BLaER1 treated with 17β-estradiol and CSF1 and Interleukin-3, amounts not matched to agents 10 nM and 100 nM (cell line): ENCODE measurements around the gene ADAM15.

Source experiments
- H3K27ac ChIP-seq, 11 experiments: shearing (Covaris generic); formaldehyde crosslinking; 2 replicates each; pipeline ENCODE4 v1.8.1; 2022
- H3K27me3 ChIP-seq, 11 experiments: shearing (Covaris generic); formaldehyde crosslinking; 2 replicates each; pipeline ENCODE4 v1.8.1; 2022
- H3K36me3 ChIP-seq, 11 experiments: shearing (Covaris generic); formaldehyde crosslinking; 2 replicates each; pipeline ENCODE4 v1.8.1; 2022
- H3K4me1 ChIP-seq, 10 experiments: shearing (Covaris generic); formaldehyde crosslinking; 2 replicates each; pipeline ENCODE4 v1.8.1; 2022
- H3K4me2 ChIP-seq, 11 experiments: shearing (Covaris generic); formaldehyde crosslinking; 2 replicates each; pipeline ENCODE4 v1.8.1; 2022
- H3K4me3 ChIP-seq, 10 experiments: shearing (Covaris generic); formaldehyde crosslinking; 2 replicates each; pipeline ENCODE4 v1.8.1; 2022
- H3K9ac ChIP-seq, 11 experiments: shearing (Covaris generic); formaldehyde crosslinking; 2 replicates each; pipeline ENCODE4 v1.8.1; 2022
- H3K9me3 ChIP-seq, 11 experiments: shearing (Covaris generic); formaldehyde crosslinking; replicated peaks in 1 of 11; 2 replicates each; pipeline ENCODE4 v1.8.1; 2022
- H4K20me1 ChIP-seq, 11 experiments: shearing (Covaris generic); formaldehyde crosslinking; 2 replicates each; pipeline ENCODE4 v1.8.1; 2022
- Cebpa-rat ChIP-seq, 11 experiments: shearing (Covaris generic); IDR thresholded peaks; 2 replicates each; pipeline ENCODE4 v1.8.1; 2022

The ADAM15 gene

DNA sequence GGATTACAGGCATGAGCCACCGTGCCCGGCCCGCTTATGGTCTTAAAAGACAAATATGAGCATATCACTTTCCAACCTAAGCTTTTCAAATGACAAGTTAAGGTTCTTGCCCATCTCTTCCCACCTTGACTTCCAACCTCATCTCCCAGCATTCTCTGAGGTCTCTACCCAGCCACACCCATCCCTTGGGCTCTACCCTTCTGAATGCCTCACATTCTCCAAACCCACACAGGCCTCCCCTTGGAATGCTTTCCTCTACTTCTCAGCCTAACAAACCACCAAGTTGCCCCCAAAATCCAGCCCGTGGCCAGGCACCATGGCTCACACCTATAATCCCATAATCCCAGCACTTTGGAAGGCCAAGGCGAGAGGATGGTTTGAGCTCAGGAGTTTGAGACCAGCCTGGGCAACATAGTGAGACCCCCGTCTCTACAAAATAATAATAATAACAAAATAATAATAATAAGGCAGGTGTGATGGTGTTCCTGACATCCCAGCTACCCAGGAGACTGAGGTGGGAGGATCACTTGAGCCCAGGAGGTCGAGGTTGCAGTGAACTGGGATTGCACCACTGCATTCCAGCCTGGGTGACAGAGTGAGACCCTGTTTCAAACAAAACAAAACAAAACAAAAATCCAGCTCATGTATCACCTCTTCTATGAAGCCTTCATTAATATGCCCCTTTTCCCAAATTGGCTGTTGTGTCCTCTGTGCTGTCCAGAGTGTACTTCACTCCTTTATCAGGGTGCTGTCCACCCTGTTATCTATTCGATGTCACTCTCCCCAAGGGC, 28.8 kb upstream of the ADAM15 start:
- Histone ChIP-seq H3K27me3 (no peaks in the 10 kb centered on the region), H3K27ac (no peak overlapping the region), H3K4me2 (peak overlapping the region in 10 of 11 experiments; percentile 18 to 49 (median 33); a peak in 18 of 22 replicates), H4K20me1 (peaks cover 0 to 27% (median 0%) of the 10 kb centered on the region in 11 experiments; a peak in 6 of 22 replicates), H3K36me3 (peaks cover 0 to 15% (median 0%) of the 10 kb centered on the region in 11 experiments; a peak in 3 of 22 replicates), H3K9me3 (no peaks in the 10 kb centered on the region), H3K9ac (0 out of 22 replicates have a peak overlapping the region, but pooled peaks of 1 of the 11 experiments have one; percentile 13), H3K4me1 (peaks cover 32 to 45% (median 38%) of the 10 kb centered on the region in 10 experiments), H3K4me3 (no peak overlapping the region)
- TF ChIP-seq Cebpa-rat (IDR thresholded peaks at IDR 0.05) = no peak

GRCh38 chr1:155022927-155023236, 28.2 kb upstream of the ADAM15 start:
- Histone ChIP-seq H3K4me2 (peak overlapping the region in 10 of 11 experiments; percentile 18 to 49 (median 33); a peak in 17 of 22 replicates), H3K4me3 (no peak overlapping the region), H3K9ac (0 out of 22 replicates have a peak overlapping the region, but pooled peaks of 1 of the 11 experiments have one; percentile 13), H3K27ac (no peak overlapping the region), H3K9me3 (no peaks in the 10 kb centered on the region), H4K20me1 (peaks cover 0 to 24% (median 0%) of the 10 kb centered on the region in 11 experiments; a peak in 6 of 22 replicates), H3K27me3 (no peaks in the 10 kb centered on the region), H3K4me1 (peaks cover 27 to 41% (median 33%) of the 10 kb centered on the region in 10 experiments), H3K36me3 (peaks cover 0 to 15% (median 0%) of the 10 kb centered on the region in 11 experiments; a peak in 3 of 22 replicates)
- no peak for TF ChIP-seq Cebpa-rat (IDR thresholded peaks at IDR 0.05)

DNA sequence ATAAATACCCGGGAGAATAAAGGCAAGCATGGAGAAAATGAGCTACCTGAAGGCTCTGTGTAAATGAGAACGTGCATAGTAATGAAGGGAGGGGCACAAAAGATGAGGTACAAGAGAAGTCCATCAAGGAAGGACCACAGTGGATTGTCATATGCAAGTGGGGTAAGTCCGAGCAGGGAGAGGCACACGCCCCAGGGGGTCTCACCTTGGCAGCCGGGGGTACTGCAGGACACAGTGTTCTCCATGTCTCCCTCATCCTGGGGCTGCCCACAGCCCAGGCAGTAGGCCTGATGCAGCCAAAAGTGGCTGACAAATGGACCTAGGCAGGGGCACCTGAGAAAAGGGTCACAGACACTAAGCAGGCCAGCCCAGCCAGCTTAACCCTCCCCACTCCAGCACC, 27.5 kb upstream of the ADAM15 start:
- peaks cover 0 to 13% (median 0%) of the 10 kb centered on the region in 11 experiments; a peak in 3 of 22 replicates for H3K36me3 ChIP-seq
- no peak overlapping the region for H3K4me3 ChIP-seq
- TF ChIP-seq Cebpa-rat (IDR thresholded peaks at IDR 0.05) = no peak
- no peaks in the 10 kb centered on the region for H3K27me3 ChIP-seq
- peaks cover 0 to 19% (median 0%) of the 10 kb centered on the region in 11 experiments; a peak in 6 of 22 replicates for H4K20me1 ChIP-seq
- H3K9me3 ChIP-seq = no peaks in the 10 kb centered on the region
- peaks cover 19 to 39% (median 26%) of the 10 kb centered on the region in 10 experiments for H3K4me1 ChIP-seq
- no peak overlapping the region for H3K27ac ChIP-seq
- no peak overlapping the region; a peak in 1 of 22 replicates for H3K4me2 ChIP-seq
- H3K9ac ChIP-seq = no peak overlapping the region

- Histone ChIP-seq H3K4me2 (no peak overlapping the region), H3K4me3 (no peak overlapping the region), H3K9ac (no peak overlapping the region), H3K27me3 (no peaks in the 10 kb centered on the region), H3K36me3 (peaks cover 0 to 6% (median 0%) of the 10 kb centered on the region in 11 experiments; a peak in 3 of 22 replicates), H3K9me3 (no peaks in the 10 kb centered on the region), H4K20me1 (peaks cover 0 to 12% (median 0%) of the 10 kb centered on the region in 11 experiments; a peak in 5 of 22 replicates), H3K4me1 (peaks cover 12 to 37% (median 23%) of the 10 kb centered on the region in 10 experiments), H3K27ac (no peak overlapping the region)
- no peak for TF ChIP-seq Cebpa-rat (IDR thresholded peaks at IDR 0.05)
These were observed 26.8 kb upstream of the ADAM15 start for GRCh38 chr1:155024315-155024714.

DNA sequence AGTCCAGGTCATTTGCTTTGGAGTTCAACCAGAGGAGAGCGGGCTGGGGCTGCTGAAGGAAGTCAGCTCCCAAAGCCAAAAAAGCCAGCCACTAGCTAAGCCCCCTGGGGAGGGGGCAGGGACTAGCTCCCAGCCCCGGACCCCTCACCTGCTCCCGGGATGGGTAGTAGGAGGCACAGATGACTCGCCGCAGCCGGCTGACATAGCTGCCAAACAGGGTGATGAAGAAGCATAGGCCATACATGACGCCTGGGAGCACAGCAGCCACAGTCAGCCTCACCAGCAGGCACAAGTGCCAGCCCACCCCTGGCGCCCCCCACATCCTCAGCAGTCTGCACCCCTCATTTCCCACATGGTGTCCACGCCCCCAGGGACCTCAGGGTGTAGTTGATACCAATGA, 25.0 kb upstream of the ADAM15 start:
- H3K27me3 ChIP-seq = no peaks in the 10 kb centered on the region
- H3K36me3 ChIP-seq = no peaks in the 10 kb centered on the region
- H4K20me1 ChIP-seq = peaks cover 0 to 5% (median 0%) of the 10 kb centered on the region in 11 experiments; a peak in 2 of 22 replicates
- H3K4me2 ChIP-seq = no peak overlapping the region
- no peak for TF ChIP-seq Cebpa-rat (IDR thresholded peaks at IDR 0.05)
- no peak overlapping the region for H3K9ac ChIP-seq
- H3K27ac ChIP-seq = no peak overlapping the region
- H3K4me1 ChIP-seq = peaks cover 11 to 29% (median 16%) of the 10 kb centered on the region in 10 experiments; a peak in 19 of 20 replicates
- no peak overlapping the region for H3K4me3 ChIP-seq
- no peaks in the 10 kb centered on the region for H3K9me3 ChIP-seq

GRCh38 chr1:155026588-155026987, 24.5 kb upstream of the ADAM15 start:
- TF ChIP-seq Cebpa-rat (IDR thresholded peaks at IDR 0.05) = no peak
- H3K27me3 ChIP-seq = no peaks in the 10 kb centered on the region
- no peaks in the 10 kb centered on the region for H3K36me3 ChIP-seq
- H3K4me1 ChIP-seq = peaks cover 11 to 26% (median 16%) of the 10 kb centered on the region in 10 experiments; a peak in 19 of 20 replicates
- H3K9me3 ChIP-seq = no peaks in the 10 kb centered on the region
- H4K20me1 ChIP-seq = peaks cover 0 to 5% (median 0%) of the 10 kb centered on the region in 11 experiments; a peak in 2 of 22 replicates
- H3K27ac ChIP-seq = no peak overlapping the region
- no peak overlapping the region for H3K9ac ChIP-seq
- H3K4me2 ChIP-seq = no peak overlapping the region
- no peak overlapping the region for H3K4me3 ChIP-seq

DNA sequence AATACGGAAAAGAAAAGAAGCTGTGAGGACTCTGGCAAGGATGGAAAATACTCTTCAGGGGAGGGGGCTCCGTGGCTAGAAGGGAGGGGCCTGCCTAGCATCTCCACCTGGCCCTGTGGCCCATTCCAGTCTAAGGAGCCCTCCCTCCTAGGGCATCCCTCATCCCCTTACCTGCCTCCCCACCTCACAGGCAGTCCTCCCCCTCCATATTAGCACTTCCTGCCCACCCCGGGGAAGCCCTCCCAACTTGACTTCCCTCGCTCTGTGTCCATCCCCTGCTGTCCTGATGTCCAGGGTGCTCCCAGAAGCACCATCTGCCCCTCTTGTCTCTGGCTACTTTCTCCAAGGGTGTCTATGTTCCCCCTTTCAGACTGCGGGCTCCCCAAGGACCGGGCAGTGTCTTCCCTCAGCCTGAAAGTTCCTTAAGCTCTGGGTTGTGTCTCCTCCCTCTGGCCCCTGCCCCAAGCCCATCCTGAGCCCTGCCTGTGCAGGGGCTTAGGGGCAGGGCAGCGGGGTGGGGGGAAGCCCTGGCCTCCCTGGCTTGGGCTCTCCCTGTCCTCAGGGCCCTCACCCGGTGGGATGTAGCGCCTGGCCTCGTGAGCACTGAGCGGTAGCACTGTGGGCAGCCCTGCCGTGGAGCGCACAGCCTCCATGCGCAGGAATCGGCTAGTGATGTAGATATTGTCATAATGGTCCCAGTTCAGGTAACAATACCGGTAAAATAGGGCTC, 21.4 kb upstream of the ADAM15 start:
- no peak for TF ChIP-seq Cebpa-rat (IDR thresholded peaks at IDR 0.05)
- no peaks in the 10 kb centered on the region for H4K20me1 ChIP-seq

DNA sequence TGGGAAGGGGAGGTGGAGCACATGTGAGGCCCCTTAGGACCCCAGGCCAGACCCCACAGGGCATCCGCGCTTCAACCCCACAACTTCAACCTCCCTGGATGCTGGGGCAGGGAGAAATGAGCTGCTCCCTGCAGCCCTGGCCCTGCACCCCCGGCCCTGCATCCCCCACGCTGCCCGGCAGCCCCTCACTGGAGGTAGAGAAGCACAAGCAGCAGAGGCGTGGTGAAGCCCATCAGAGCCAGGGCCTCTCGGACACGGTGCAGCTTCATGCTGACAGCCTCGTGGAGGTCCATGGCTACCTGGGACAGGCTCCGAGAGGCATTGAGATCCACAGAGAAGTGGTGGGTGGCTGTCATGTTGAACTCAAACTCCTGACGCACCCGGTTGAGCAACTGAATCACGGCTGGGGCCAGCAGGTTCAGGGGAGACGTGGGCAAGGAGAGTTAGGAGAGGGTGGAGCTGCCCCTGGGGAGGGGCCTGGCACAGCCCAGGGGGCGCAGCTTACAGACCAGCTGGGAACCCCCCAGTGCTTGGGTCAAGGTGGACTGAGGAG, 20.8 kb upstream of the ADAM15 start:
- H3K4me3 ChIP-seq = no peak overlapping the region
- H3K27ac ChIP-seq = no peak overlapping the region
- no peaks in the 10 kb centered on the region for H3K9me3 ChIP-seq
- H3K27me3 ChIP-seq = no peaks in the 10 kb centered on the region
- no peaks in the 10 kb centered on the region for H4K20me1 ChIP-seq
- H3K36me3 ChIP-seq = no peaks in the 10 kb centered on the region
- H3K4me2 ChIP-seq = no peak overlapping the region
- TF ChIP-seq Cebpa-rat (IDR thresholded peaks at IDR 0.05) = no peak
- H3K9ac ChIP-seq = no peak overlapping the region
- peaks cover 0 to 11% (median 5%) of the 10 kb centered on the region in 10 experiments; a peak in 8 of 20 replicates for H3K4me1 ChIP-seq

More for the DNA sequence above, 21.4 kb upstream of the ADAM15 start:
- H3K27me3 ChIP-seq = no peaks in the 10 kb centered on the region
- H3K27ac ChIP-seq = 0 out of 22 replicates have a peak overlapping the region, but pooled peaks of 1 of the 11 experiments have one; percentile 29
- H3K9ac ChIP-seq = no peak overlapping the region
- H3K36me3 ChIP-seq = no peaks in the 10 kb centered on the region
- peaks cover 0 to 11% (median 6%) of the 10 kb centered on the region in 10 experiments; a peak in 8 of 20 replicates for H3K4me1 ChIP-seq
- no peak overlapping the region for H3K4me3 ChIP-seq
- 0 out of 22 replicates have a peak overlapping the region, but pooled peaks of 1 of the 11 experiments have one; percentile 10 for H3K4me2 ChIP-seq
- H3K9me3 ChIP-seq = no peaks in the 10 kb centered on the region
